Stimulated activated CD4-positive, alpha-beta T cell treated with anti-CD3 and anti-CD28 coated beads, Interleukin-4, amount 100 ng/mL, for 1 hour (primary cell): ENCODE results near the gene RNF13.

Experiments used
- DNase-seq: peaks from one replicate; pipeline ENCODE4 v3.0.0-alpha.2; 2020

The RNF13 gene, protein sequence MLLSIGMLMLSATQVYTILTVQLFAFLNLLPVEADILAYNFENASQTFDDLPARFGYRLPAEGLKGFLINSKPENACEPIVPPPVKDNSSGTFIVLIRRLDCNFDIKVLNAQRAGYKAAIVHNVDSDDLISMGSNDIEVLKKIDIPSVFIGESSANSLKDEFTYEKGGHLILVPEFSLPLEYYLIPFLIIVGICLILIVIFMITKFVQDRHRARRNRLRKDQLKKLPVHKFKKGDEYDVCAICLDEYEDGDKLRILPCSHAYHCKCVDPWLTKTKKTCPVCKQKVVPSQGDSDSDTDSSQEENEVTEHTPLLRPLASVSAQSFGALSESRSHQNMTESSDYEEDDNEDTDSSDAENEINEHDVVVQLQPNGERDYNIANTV

DNA sequence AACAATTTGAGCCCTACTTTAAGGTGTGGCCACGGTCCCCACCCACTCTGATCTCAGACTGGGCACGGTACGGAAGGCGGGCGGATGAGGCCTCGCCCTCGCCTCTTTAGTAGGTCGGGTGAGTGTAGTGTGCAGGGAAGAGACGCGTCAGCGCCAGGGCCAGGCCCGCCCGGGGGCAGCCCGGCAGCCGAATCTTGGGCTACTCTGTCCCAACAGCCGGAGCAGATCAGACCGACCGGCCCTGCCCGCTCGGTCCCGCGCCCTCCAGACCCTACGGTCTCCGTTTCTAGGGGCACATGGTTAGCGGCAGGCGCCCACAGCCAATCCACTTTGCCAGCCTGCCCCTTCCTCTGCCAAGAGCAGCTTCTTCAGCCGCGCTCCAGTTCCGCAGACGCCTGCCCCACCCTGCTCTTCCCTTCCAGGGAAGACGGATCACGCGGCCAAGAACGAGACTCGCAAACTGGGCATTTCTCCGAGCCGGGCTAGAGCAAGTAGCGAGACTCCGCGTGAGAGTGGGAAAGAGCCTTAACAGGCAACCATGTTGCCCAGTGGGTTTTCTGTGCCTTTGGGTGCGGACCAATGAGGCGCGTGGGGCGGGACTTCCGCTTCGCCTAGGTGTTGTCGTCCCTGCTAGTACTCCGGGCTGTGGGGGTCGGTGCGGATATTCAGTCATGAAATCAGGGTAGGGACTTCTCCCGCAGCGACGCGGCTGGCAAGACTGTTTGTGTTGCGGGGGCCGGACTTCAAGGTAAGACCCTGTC lies at the start of gene RNF13:
TSS of gene RNF13 (plus strand) at position 610 of the 761 bp plus-strand sequence. CDS start 32,812 bp downstream, outside the sequence.
- peak; percentile 95 for DNase-seq

DNA sequence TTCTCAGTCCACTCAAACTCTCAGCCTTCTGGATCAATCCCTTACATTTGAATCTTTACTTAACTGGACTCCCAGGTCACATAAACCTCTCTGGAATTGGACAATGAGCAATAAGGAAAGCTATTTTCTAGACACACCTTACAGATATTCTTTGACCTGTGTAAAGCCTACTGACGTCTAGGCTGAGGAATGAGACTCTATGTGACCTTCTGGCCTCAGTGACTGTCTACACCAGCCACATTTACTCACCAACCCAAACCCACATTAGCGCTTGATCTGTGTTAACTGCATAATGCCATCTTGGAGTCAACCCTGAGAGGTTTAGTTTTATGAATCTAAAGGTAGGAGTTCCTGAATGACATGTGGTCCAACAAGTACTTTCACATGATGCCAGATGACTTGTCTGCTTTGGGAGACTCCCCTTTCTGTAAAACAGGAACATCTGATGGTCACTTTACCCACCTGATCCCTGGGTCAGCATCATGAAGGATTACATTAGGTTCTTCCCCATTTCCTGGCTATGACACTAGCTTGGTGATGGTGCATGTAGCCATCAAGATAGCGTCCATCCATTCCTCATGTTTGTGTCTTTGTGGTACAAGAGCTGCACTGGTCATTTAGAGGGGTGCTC lies 49.3 kb upstream of the RNF13 start:
- DNase-seq, result no peak

DNA sequence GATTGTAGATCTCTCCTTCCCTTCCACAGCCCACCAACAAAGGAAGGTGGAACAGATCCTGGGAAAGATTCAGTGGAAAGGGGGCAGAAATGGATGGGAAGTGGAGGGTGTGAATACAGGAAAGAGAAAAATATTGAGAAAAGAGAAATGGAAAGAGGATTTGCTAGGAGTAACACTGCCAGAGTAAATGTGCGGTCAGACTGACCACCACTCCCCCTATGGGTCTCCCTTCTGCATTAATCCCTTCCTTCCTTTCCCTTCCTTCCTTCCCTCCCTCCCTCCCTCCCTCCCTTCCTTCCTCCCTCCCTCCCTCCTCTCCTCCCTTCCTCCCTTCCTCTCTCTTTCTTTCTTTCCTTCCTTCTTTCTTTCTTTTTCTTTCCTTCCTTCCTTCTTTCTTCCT lies 48.7 kb upstream of the RNF13 start:
- no peak for DNase-seq

DNA sequence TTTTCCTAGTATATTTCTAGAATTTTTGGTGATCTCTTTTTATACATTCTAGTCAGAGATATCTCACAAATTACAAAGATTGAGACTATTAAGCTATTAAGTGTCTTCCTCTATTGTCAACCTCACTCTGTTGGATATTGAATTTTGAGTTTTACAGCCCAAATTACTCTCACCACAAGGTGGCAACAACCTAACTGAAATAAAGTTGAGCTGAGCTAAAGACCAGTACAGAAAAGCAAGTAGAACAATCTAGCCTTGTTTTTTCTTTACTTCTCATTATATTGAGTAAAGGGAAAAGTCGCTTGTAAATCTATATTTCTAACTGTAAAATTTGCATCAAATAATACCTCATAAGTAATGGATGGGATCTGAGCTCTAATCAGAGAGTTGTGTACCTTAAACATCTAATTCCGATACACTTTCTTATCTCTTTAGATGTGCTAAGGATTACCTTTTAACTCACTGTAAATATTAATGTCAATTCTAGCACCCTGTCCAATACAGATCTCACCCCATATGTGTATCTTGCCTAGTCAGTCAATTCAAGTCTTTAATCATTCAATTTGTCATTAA lies 47.2 kb upstream of the RNF13 start:
- DNase-seq, result no peak

DNA sequence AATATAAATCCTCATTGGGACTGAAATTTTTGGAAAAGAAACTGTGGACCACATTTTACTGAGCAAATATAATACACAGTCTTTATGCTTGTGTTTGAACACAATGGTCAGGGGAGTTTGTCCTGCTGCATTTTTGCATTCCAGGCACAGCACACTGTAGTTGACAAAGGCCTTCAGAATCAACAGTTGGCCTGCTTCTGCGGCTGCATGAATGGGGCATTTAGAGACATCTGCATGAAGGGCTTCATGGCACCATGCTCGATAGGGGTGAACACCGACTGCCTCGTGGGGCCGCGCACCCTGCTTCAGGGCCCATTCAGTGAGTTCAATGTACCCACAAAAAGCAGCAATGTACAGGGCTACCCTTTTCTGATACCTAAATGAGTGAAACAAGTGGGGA lies 45.3 kb upstream of the RNF13 start:
- no peak for DNase-seq

DNA sequence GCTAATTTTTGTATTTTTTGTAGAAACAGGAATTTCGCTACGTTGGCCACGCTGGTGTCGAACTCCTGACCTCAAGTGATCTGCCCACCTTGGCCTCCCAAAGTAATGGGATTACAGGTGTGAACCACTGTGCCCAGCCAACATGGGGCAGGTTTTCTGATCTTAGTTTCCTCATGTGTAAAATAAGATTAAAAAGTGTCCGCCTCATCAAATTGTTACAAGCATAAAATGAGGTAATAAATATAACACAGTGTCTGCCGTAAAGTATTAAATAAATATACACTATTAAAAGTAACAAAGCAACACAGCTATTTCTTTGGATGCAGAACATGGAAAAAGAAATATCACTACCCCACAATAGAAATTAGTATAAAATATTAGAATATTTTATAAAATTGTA lies 44.3 kb upstream of the RNF13 start:
- no peak for DNase-seq

DNA sequence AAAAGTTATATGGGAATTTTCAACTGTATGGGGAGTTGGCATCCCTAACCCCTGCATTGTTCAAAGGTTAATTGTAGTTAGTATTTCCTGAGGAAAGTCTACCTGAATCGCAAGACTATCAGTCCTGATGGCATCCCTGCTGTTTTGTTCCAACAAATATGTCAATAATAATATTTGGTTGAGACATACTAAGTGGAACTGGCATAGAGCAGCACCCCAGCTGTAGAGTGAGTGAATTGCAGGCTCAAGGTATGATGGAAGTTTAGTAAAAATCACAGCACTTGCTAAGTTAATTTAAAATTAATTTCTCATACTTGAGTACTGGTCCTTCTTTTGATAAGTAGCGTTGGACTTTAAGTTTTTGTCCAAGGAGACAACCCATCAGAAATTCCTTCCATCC lies 42.8 kb upstream of the RNF13 start:
- DNase-seq, result no peak

DNA sequence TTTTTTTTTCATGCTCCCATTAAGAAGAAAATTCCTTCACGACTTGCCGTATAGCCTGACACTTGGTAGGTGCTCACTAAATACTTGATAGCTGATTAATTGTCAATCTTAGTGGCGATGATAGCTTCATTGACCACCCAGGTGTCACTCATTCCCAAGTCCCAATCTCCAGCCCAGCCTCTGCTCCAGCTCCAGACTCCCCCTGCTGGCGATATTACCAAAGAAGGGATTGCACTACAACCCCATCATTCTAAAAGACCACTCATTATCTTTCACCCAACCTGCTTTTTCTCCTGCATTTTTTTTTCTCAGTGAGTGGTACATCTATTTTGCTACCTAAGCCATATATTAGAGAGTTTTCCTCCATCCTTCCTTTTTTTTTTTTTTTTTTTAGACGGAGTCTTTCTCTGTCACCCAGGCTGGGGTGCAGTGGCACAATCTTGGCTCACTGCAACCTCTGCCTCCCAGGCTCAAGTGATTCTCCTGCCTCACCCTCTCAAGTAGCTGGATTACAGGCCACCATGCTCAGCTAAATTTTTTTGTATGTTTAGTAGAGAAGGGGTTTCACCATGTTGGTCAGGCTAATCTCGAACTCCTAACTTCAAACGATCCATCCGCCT lies 41.3 kb upstream of the RNF13 start:
- DNase-seq, result peak; percentile 11

DNA sequence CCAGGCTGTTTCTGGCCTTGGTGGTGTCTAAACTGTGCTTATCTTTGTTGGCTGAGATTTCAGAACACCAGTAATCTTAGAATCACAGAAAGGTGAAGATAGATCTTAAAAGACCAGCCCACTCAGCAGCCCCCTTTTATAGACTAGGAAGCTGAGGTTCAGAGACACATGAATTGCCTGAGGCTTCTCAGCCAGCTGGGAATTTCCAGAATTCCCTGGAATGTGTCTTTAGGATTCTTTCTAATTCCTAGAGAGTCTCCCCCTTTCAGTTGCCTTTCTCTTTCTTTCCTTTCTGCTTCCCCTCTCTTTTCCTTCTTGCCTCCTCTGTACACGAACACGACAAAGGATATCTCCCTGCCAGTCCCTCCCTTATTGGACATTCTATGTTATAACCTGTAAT lies 40.2 kb upstream of the RNF13 start:
- no peak for DNase-seq

DNA sequence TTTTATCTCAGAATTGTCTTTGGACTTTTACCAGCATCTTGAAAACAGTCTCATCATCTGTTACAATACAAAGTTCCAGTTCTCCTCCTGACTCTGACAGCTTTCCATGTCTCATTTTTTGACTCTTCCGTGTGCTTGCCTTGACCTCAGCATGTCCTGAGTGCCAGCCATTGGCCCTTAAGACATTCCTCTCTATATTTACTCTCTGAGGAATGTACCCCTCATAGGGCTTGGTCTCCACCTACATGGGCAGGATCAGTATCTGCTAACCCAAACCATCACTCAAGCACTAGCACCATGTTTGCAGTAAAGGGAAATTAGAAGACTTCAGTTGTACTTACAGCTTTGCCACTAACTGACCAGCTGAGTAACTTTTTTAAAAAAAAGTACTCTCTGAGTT lies 36.8 kb upstream of the RNF13 start:
- no peak for DNase-seq

DNA sequence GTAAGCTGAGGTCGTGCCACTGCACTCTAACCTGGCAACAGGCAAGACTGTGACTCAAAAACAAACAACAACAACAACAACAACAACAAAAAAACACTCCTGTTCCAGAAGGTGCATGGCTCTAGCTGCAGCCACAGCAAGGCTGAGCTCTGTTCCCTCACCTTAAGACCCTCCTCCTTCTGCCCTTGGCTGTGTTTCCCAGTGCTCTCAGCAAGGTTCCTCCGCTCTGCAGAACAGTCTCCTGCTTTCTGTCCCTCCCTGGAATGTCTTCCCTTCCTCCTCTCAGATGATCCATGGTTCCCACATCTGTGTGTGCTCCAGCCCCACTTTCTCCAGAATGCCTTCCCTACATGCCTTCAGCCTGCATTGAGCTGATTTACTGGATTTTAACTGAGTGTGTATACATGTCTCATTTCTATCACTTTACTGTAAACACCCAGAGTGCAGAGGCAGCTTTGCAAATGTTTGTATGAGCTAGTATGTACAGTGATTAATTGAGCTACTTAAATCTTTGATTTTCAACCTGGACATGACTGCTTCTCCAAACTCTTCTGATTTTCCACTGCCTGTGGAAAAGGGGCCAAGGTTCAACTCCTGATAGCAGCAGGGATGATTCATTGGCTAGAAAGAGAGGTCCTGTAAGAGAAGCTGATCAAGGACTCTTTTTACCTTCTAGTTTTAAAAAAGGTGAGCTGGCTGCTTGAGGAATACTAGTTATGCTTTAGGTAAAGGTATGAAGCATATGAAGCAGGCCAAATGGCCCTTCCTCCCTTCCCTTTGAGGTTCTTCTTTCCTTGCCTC lies 35.4 kb upstream of the RNF13 start:
- no peak for DNase-seq

DNA sequence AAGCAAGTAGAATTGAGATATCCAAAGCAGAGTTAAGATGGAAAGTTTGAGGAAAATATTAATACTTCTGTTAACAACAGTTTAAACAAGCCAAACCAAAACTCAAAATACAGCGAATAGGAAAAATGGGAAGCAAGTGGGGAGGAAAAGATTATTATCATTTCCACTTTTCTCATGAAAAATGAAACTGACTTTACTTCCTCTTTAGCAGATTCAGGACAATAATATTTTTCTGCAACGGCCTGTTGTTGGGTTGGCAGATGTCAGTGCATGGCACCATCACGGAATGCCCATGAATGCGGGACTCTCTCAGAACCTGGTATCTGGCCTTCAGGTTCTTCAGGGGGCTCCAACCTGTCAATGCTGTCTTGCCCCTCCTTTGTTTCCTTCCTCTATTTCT lies 31.8 kb upstream of the RNF13 start:
- DNase-seq, result no peak

DNA sequence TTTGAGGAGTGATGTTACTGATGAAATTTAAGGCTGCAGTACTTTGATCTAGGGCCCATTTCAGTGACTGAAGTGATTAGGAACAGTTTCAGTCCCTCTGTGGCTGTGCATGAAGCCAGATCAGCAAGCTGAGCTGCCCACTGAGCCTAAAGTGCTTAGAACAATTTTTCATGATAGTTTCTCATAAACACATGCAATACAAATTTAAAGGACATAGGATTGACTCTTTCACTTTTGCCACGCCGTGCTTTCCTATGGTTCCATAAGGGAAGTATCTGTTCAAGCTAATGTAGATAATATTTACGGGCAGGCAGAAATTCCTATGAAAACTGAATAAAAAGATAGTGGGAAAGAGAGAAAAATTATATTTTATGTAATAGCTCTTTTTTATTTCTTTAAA lies 31.3 kb upstream of the RNF13 start:
- DNase-seq, result no peak

DNA sequence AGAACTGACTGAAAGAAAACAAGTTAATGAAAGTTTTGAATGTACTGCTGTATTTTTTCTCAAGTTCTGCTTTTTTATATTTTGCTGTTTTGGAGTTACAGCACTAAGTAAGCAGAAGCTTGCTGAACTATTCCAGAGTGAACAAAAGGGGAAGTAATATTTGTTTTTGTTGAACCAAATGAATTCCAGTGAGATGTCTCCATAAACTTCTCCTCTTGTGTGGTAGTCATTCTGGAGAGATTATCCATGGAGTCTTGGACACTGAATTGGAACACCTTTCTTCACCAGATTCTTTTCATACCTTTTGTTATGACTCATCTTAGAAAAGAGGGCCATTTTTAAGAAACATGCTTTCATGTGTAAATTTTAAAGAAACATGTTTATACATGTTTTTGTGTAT lies 29.4 kb upstream of the RNF13 start:
- DNase-seq, result no peak

DNA sequence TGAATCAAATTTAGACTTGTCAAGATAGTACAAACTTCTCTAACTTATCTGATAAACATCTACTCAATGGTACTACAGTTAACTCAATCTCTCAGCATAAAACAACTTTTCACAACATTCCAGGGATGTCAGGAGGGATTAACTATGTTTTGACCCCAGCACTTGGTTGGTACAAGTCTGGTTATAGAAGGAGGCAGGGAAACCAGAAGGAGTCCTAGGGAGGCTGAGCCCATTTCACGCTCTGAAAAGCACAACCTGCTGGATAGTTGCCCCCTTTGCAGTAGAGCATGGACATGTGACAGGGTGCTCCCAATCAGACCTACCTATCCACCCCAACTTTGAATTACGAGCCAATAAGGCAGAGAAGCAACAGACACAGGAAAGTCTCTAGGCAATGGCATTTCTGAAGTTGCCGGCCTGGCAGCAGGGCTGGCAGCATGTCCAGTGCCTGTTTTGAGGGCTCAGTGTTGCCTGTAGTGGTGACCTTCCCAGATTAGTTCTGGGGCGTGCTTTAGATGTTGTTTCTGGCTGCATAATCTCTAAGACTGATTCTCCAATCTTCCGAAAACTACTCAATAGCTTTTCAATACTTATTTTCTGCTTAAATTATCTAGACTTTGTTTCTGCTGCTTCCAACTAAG lies 28.8 kb upstream of the RNF13 start:
- DNase-seq, result no peak

DNA sequence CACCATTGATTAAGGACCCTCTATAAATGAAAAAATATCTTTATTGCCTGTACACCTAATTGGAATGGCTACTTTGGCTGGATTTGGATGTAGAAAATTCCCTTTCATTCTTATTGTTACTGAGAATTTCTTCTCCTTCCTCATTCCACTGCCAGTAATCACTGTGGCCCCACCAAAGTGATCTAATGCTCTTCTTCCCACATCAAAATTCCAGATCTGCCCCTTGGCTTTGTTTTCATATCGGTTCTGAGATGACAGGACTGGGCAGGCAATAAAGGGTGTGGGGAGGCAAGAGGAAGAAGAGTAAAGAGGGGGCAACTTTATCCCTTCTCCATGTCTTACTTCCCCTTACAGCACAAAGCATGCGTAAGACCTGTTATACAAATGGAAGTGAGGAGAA lies 22.7 kb upstream of the RNF13 start:
- DNase-seq, result no peak

DNA sequence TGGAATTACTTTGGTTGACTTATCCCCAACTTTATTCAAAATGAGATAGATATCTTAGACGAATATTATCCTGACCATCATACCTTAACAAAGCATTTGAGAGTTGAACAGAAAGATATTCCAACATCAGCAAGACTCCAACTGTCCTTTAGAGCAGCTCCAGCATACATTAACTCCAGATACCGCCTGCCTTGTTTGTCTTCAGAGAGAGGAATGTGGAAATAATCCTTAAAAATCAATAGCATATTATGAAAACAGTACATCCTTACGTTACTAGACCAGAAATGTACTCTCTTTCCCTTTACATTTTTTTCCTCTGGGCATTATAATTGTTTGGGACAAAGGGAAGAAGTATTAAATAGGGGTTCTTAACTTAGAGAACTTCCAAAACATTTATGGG lies 22.3 kb upstream of the RNF13 start:
- DNase-seq, result no peak

DNA sequence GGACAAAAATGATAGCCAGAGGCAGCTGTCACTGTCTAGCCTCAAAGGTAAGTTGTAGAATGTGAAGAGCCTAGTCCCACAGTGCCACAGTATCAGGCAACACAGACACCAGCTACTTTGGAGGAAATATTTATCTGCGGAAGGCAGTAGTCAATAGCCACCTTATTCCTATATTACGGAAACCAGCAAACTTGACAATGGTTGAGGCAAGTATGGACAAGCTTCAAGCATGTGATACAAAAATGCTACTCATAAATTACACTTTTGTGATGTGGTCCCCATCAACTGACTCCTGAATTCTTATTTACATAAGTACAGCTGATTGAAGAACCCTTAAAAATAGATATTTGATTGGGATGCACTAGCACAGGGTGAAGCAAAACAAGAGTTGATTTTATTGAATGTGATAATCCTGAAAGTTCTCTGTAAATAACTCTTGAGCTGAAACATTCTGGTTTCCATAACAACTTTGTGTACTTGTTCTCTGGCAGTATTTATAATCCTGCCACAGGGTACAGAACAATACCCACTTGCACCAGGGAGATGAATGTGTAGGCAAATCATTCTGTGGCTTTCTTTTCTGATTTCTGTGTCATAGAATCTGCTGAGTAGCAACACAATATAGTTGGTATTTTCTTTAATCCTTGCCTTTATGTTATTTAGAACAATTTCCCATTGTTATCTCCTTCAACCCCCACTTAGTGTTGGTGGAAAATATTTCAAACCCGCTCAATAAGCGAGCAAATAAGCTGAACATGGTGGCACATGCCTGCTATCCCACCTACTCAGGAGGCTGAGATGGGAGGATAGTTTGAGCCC lies 20.4 kb upstream of the RNF13 start, which contains the start of gene ANKUB1:
TSS of gene ANKUB1 (minus strand) at position 103 of the 819 bp plus-strand sequence. CDS start 188 bp downstream, outside the sequence.
- DNase-seq, result no peak

DNA sequence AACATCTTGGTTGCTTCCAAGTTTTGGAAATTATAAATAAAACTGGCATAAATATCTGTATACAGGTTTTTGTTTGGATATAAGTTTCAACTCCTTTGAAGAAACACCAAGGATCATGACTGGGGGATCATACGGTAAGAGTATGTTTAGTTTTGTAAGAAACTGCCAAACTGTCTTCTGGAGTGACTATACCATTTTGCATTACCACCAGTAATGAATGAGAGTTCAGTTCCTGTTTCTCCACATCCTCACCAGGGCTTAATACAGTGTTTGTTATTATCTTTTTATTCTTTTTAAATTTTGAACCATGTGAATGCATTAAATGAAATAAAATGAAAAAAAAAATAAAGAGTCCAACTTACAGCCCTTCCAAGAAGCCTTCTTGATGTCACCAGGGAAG lies 17.0 kb upstream of the RNF13 start:
- DNase-seq, result no peak

DNA sequence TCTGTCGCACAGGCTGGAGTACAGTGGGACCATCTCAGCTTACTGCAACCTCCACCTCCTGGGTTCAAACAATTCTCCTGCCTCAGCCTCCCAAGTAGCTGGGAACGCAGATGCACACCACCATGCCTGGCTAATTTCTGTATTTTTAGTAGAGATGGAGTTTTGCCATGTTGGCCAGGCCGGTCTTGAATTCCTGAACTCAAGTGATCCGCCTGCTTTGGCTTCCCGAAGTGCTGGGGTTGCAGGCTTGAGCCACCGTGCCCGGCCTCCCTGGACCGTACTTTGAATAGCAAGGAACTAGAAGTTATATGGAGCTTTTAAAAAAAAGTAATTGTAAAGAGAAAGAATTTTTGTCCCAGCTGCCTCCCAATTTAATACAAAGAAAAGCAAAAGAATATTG lies 12.3 kb upstream of the RNF13 start:
- no peak for DNase-seq

DNA sequence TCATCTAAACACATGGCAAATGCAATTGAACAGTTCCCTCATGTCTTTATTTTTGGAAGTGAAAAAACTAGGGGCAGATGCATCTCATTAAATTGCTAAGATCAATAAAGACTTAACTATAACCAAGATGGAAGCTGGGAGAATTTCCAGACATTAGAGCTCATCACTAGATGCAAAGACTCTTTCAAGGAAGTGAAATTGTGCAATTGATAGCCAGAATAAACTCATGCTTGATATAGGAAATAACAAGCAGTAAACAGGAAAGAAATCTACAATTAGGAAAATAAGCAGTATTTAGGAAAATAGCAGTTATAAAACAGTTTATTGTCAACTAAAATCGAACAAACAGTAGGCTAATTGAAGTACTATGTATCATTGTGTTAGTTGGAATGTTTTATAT lies 11.8 kb upstream of the RNF13 start:
- DNase-seq, result no peak
